ENCODE measurements around the gene TRAPPC3.

TRAPPC3 gene

GRCh38 chr1:36132029-36132428 is 17.3 kb downstream of the TRAPPC3 start:
- TF ChIP-seq CTCF (IDR thresholded peaks at IDR 0.05; ENCODE audit: low read length, missing control alignments): no peak
- no peak overlapping the region for H3K4me3 ChIP-seq (replicated peaks; ENCODE audit: low read depth, low read length)
- no peak for DNase-seq (ENCODE audit: low read depth)

GRCh38 chr1:36128905-36129206 is 20.4 kb downstream of the TRAPPC3 start:
- no peak for DNase-seq (ENCODE audit: low read depth)
- no peak overlapping the region for H3K4me3 ChIP-seq (replicated peaks; ENCODE audit: low read depth, low read length)
- no peak for TF ChIP-seq CTCF (IDR thresholded peaks at IDR 0.05; ENCODE audit: low read length, missing control alignments)

GRCh38 chr1:36128126-36128904 is 21.0 kb downstream of the TRAPPC3 start:
- TF ChIP-seq CTCF (IDR thresholded peaks at IDR 0.05; ENCODE audit: low read length, missing control alignments): no peak
- no peak overlapping the region for H3K4me3 ChIP-seq (replicated peaks; ENCODE audit: low read depth, low read length)
- DNase-seq (ENCODE audit: low read depth): no peak

- no peak for DNase-seq (ENCODE audit: low read depth)
- TF ChIP-seq CTCF (IDR thresholded peaks at IDR 0.05; ENCODE audit: low read length, missing control alignments): no peak
- no peak overlapping the region for H3K4me3 ChIP-seq (replicated peaks; ENCODE audit: low read depth, low read length)
Measured at GRCh38 chr1:36126797-36127500, 22.3 kb downstream of the TRAPPC3 start.

DNA sequence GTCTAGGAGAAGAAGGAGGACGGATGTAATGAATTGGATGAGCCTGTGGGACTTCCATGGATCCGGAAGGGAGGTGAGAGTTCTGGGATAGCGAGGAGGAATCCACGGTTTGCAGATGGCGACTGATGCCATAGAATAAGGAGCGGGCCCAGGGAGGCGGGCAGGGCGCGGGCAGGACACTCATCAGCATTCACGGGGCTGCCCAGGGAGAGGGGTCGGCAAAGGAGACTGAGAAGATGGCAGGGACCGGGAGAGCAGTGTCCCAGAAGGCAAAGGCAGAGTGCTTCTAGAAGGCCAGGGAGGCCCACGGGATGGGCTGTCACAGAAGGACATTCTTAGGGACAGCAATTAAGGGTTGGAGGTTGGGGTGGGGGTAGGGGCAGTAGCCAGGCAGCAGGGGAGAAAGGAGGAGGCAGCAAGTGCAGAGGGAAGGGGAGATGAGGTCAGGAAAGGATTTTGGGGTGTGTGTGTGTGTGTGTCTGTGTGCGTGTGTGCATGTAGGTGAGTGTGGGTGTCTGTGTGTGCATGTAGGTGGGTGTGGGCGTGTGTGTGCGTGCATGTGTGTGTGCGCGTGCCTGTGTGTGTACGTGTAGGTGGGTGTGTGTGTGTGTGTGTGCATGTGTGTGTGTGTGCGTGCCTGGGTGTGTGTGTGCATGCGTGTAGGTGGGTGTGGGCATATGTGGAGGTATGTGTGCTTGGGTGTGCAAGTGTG is 23.1 kb downstream of the TRAPPC3 start:
- no peak for DNase-seq (ENCODE audit: low read depth)
- H3K4me3 ChIP-seq (replicated peaks; ENCODE audit: low read depth, low read length): no peak overlapping the region
- TF ChIP-seq CTCF (IDR thresholded peaks at IDR 0.05; ENCODE audit: low read length, missing control alignments): no peak

GRCh38 chr1:36125129-36125991 is 23.9 kb downstream of the TRAPPC3 start, which contains the start of gene COL8A2:
COL8A2 (minus strand) TSS chr1:36125222; CDS start chr1:36100242, 24,980 bp downstream.
- H3K4me3 ChIP-seq (replicated peaks; ENCODE audit: low read depth, low read length): no peak within 1 kb of the TSS
- no peak for TF ChIP-seq CTCF (IDR thresholded peaks at IDR 0.05; ENCODE audit: low read length, missing control alignments)
- no peak for DNase-seq (ENCODE audit: low read depth)

Data from fibroblast of pulmonary artery (primary cell).